Body of pancreas (tissue), 4 donors: Measurements from ENCODE around the gene CROCC2.

Experiments used
- POLR2A ChIP-seq, 3 donors: fragments of 450-650 bp; IDR thresholded peaks; one replicate each; pipeline ENCODE4 v1.6.1; 2016; ENCODE audit warnings: antibody characterized with exemption in 3 of 3, mild to moderate bottlenecking in 2 of 3
- TF ChIP-seq, protein P1 (sequence below), 7 experiments: fragments of 450-650 bp in 4 of 7; fragments of 200-600 bp in 3 of 7; sonication (generic) in 3 of 7; IDR thresholded peaks; one replicate each; pipeline ENCODE4 v1.5.1; 2016 to 2019; ENCODE audit warnings: antibody characterized with exemption in 7 of 7

DNA sequence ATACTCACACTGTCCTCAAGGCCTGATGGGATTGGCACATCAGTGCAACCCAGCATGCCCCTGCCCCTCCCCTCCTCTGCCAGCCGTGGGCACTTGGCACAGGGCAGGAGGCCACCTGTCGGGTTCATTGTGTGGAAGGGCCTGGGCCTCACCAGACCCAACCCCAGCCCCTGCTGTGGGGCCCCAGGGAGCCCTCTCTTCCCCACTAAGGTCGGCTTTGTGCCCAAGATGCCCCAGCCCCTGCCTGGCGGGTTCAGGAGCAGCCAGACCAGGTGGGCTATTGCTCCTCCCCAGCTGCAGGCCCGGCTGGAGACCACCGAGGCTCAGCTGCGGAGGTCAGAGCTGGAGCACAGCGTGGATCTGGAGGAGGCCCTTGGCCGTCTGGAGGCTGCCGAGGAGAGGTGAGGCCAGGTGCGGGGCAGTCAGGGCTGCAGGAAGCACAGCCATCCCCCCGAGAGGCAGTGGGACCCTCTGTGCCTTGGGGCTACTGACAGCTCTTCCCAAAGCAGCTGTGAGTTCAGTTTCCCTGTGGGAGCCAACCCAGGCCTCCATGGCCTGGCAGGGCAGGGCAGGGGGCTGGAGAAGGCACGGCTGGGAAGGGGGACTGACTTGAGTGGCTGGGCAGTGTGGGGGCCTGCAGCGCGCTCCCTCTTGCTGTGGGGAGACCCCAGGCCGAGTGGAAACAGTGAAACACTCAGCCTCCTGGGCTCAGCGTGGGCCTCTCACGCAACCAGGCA is 16.3 kb downstream of the CROCC2 start:
- TF ChIP-seq, protein P1, sequence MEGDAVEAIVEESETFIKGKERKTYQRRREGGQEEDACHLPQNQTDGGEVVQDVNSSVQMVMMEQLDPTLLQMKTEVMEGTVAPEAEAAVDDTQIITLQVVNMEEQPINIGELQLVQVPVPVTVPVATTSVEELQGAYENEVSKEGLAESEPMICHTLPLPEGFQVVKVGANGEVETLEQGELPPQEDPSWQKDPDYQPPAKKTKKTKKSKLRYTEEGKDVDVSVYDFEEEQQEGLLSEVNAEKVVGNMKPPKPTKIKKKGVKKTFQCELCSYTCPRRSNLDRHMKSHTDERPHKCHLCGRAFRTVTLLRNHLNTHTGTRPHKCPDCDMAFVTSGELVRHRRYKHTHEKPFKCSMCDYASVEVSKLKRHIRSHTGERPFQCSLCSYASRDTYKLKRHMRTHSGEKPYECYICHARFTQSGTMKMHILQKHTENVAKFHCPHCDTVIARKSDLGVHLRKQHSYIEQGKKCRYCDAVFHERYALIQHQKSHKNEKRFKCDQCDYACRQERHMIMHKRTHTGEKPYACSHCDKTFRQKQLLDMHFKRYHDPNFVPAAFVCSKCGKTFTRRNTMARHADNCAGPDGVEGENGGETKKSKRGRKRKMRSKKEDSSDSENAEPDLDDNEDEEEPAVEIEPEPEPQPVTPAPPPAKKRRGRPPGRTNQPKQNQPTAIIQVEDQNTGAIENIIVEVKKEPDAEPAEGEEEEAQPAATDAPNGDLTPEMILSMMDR (IDR thresholded peaks at IDR 0.05): no peak
- TF ChIP-seq POLR2A (IDR thresholded peaks at IDR 0.05): no peak
